Vagina (tissue), 2 donors: ENCODE results near the gene COPS9.

Experiments used
- POLR2A ChIP-seq, 2 donors: fragments of 450-650 bp; IDR thresholded peaks; one replicate each; pipeline ENCODE4 v1.6.1; 2017; ENCODE audit warnings: antibody characterized with exemption in 2 of 2, mild to moderate bottlenecking in 2 of 2, moderate library complexity in 2 of 2
- POLR2AphosphoS5 ChIP-seq, 2 donors: sonication (generic); formaldehyde crosslinking; IDR thresholded peaks; one replicate each; pipeline ENCODE4 v1.9.0; 2017; ENCODE audit warnings: antibody characterized with exemption in 2 of 2, mild to moderate bottlenecking in 2 of 2, low read depth in 1 of 2; ENCODE audit not compliant: insufficient read depth in 1 of 2
- TF ChIP-seq, protein P1 (sequence below), 3 experiments: fragments of 450-650 bp in 2 of 3; fragments of 200-600 bp in 1 of 3; sonication (generic) in 1 of 3; IDR thresholded peaks; one replicate each; pipeline ENCODE4 v1.5.1; 2017 to 2019; ENCODE audit warnings: antibody characterized with exemption in 3 of 3, mild to moderate bottlenecking in 2 of 3, moderate library complexity in 2 of 3

DNA sequence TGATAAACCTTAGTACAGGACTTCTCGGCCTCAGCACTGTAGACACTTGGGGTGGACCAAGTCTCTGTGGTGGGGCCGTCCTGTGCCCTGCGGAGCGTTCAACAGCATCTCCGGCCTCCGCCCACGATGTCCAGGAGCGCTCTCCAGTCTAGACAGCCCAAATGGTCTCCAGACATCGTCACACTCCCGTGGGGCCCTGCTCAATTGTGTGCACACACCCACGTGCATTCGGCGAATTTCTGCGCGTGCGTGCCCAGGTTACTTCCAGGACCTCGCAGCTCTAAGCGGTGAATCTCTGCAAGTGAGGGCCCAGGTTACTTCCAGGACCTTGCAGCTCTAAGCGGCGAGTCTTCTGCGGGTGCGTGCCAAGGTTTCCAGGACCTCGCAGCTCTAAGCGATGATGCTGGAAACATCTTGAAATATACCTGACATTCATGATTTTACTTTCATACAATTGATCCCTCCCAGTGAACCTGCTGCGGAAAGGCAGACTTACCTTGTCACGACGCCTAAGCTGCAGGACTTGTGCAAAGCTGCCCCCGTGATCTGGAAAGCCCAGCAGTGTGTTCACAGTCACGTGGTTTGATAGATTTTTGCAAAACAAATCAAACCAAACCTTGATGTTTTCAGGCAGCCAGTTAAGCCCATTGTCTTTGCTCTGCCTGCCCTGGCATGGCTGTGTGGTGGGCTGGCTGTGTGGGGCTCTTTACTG is 20.5 kb upstream of the COPS9 start:
- TF ChIP-seq, protein P1, sequence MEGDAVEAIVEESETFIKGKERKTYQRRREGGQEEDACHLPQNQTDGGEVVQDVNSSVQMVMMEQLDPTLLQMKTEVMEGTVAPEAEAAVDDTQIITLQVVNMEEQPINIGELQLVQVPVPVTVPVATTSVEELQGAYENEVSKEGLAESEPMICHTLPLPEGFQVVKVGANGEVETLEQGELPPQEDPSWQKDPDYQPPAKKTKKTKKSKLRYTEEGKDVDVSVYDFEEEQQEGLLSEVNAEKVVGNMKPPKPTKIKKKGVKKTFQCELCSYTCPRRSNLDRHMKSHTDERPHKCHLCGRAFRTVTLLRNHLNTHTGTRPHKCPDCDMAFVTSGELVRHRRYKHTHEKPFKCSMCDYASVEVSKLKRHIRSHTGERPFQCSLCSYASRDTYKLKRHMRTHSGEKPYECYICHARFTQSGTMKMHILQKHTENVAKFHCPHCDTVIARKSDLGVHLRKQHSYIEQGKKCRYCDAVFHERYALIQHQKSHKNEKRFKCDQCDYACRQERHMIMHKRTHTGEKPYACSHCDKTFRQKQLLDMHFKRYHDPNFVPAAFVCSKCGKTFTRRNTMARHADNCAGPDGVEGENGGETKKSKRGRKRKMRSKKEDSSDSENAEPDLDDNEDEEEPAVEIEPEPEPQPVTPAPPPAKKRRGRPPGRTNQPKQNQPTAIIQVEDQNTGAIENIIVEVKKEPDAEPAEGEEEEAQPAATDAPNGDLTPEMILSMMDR (IDR thresholded peaks at IDR 0.05) = no peak
- no peak for TF ChIP-seq POLR2A (IDR thresholded peaks at IDR 0.05)
- no peak for TF ChIP-seq POLR2AphosphoS5 (IDR thresholded peaks at IDR 0.05; ENCODE audit: insufficient read depth in 1 of 2, low read depth in 1 of 2)
